ENCODE data around the gene CNN1.
A peak's percentile ranks its signal among the peaks of the same experiment; 100 is the strongest.

CNN1 gene

GRCh38 chr19:11506967-11507366, 31.7 kb upstream of the CNN1 start:
- peak overlapping the region; percentile 77 for H3K4me3 ChIP-seq (ENCODE audit: low read length, poor library complexity, severe bottlenecking)
- peak overlapping the region; percentile 83 for H3K4me2 ChIP-seq (ENCODE audit: low read depth, low read length, poor library complexity, severe bottlenecking)

GRCh38 chr19:11507370-11508078, 31.1 kb upstream of the CNN1 start:
- Histone ChIP-seq H3K9ac (ENCODE audit: low read depth, low read length, poor library complexity, severe bottlenecking) (peak overlapping the region; percentile 81), H3K79me2 (ENCODE audit: insufficient read depth, low read length) (peaks cover 24% of the 10 kb centered on the region)

More at GRCh38 chr19:11506967-11507366, 31.7 kb upstream of the CNN1 start:
- Histone ChIP-seq H3K9ac (ENCODE audit: low read depth, low read length, poor library complexity, severe bottlenecking) (peak overlapping the region; percentile 81), H3K9me3 (ENCODE audit: insufficient read depth, low read depth, low read length) (no peaks in the 10 kb centered on the region), H3K27me3 (ENCODE audit: insufficient read depth, low read length, poor library complexity, severe bottlenecking) (no peaks in the 10 kb centered on the region), H3K4me1 (ENCODE audit: insufficient read depth, low read length, poor library complexity, severe bottlenecking) (peaks cover 11% of the 10 kb centered on the region), H3K36me3 (ENCODE audit: insufficient read depth, low read length) (no peaks in the 10 kb centered on the region), H2AFZ (ENCODE audit: low read length) (no peak overlapping the region), H4K20me1 (ENCODE audit: insufficient read depth, low read length, poor library complexity, severe bottlenecking) (no peaks in the 10 kb centered on the region), H3K79me2 (ENCODE audit: insufficient read depth, low read length) (peaks cover 24% of the 10 kb centered on the region), H3K9me2 (replicated peaks; ENCODE audit: low read depth, low read length) (no peaks in the 10 kb centered on the region), H3F3A (ENCODE audit: low read depth) (no peaks in the 10 kb centered on the region)
- TF ChIP-seq CTCF (conservative IDR thresholded peaks at IDR 0.05; ENCODE audit: low read length) (no peak), EZH2phosphoT487 (IDR thresholded peaks at IDR 0.05; ENCODE audit: borderline replicate concordance) (no peak)

GRCh38 chr19:11510444-11510843, 28.2 kb upstream of the CNN1 start:
- Histone ChIP-seq H3K9me3 (ENCODE audit: insufficient read depth, low read depth, low read length) (no peaks in the 10 kb centered on the region), H3K9me2 (replicated peaks; ENCODE audit: low read depth, low read length) (no peaks in the 10 kb centered on the region), H3K36me3 (ENCODE audit: insufficient read depth, low read length) (no peaks in the 10 kb centered on the region), H3K9ac (ENCODE audit: low read depth, low read length, poor library complexity, severe bottlenecking) (no peak overlapping the region), H3K27me3 (ENCODE audit: insufficient read depth, low read length, poor library complexity, severe bottlenecking) (no peaks in the 10 kb centered on the region), H3K4me2 (ENCODE audit: low read depth, low read length, poor library complexity, severe bottlenecking) (no peak overlapping the region), H3K79me2 (ENCODE audit: insufficient read depth, low read length) (peaks cover 12% of the 10 kb centered on the region), H4K20me1 (ENCODE audit: insufficient read depth, low read length, poor library complexity, severe bottlenecking) (no peaks in the 10 kb centered on the region), H3K4me1 (ENCODE audit: insufficient read depth, low read length, poor library complexity, severe bottlenecking) (peaks cover 5% of the 10 kb centered on the region), H3F3A (ENCODE audit: low read depth) (no peaks in the 10 kb centered on the region), H3K4me3 (ENCODE audit: low read length, poor library complexity, severe bottlenecking) (no peak overlapping the region), H2AFZ (ENCODE audit: low read length) (no peak overlapping the region)
- TF ChIP-seq EZH2phosphoT487 (IDR thresholded peaks at IDR 0.05; ENCODE audit: borderline replicate concordance) (no peak), CTCF (conservative IDR thresholded peaks at IDR 0.05; ENCODE audit: low read length) (no peak)

More at GRCh38 chr19:11507370-11508078, 31.1 kb upstream of the CNN1 start:
- Histone ChIP-seq H3K9me2 (replicated peaks; ENCODE audit: low read depth, low read length) (no peaks in the 10 kb centered on the region), H4K20me1 (ENCODE audit: insufficient read depth, low read length, poor library complexity, severe bottlenecking) (no peaks in the 10 kb centered on the region), H3K4me2 (ENCODE audit: low read depth, low read length, poor library complexity, severe bottlenecking) (peak overlapping the region; percentile 83), H3K9me3 (ENCODE audit: insufficient read depth, low read depth, low read length) (no peaks in the 10 kb centered on the region), H3F3A (ENCODE audit: low read depth) (no peaks in the 10 kb centered on the region), H2AFZ (ENCODE audit: low read length) (no peak overlapping the region), H3K4me3 (ENCODE audit: low read length, poor library complexity, severe bottlenecking) (peak overlapping the region; percentile 77), H3K36me3 (ENCODE audit: insufficient read depth, low read length) (no peaks in the 10 kb centered on the region), H3K4me1 (ENCODE audit: insufficient read depth, low read length, poor library complexity, severe bottlenecking) (peaks cover 11% of the 10 kb centered on the region), H3K27me3 (ENCODE audit: insufficient read depth, low read length, poor library complexity, severe bottlenecking) (no peaks in the 10 kb centered on the region)
- no peak for TF ChIP-seq CTCF (conservative IDR thresholded peaks at IDR 0.05; ENCODE audit: low read length)
- no peak for TF ChIP-seq EZH2phosphoT487 (IDR thresholded peaks at IDR 0.05; ENCODE audit: borderline replicate concordance)

All from Loucy (cell line).